Natural killer cell treated with Interleukin-12 subunit alpha and Interleukin-12 subunit beta and Interleukin-15 and Interleukin-18, amount 100 ng/mL, for 72 hours (primary cell): ENCODE data around the gene CD22. TPM values are rescaled to one million over a fixed set of nuclear protein-coding genes. Genes with fewer than 3 reads are reported as not detected.

ENCODE experiments used
- ATAC-seq, 2 donors: fragments of 150-1000 bp; cut with Tn5 transposase in 1 of 2; sonication (Bioruptor Pico), chemical (Tn5 transposase) in 1 of 2; 2 replicates each; pipeline ENCODE4 v1.10.0; 2021
- DNase-seq: peaks from one replicate; pipeline ENCODE4 v3.0.0; 2022; ENCODE audit warnings: low spot score
- H3K27ac Mint-ChIP-seq, 2 donors: 1 replicate in 1 of 2; 2 replicates in 1 of 2; pipeline ENCODE4 v1.8.0; 2022; ENCODE audit warnings: mixed read lengths in 2 of 2, mild to moderate bottlenecking in 1 of 2, moderate library complexity in 1 of 2
- H3K27me3 Mint-ChIP-seq, 2 donors: 1 replicate in 1 of 2; 2 replicates in 1 of 2; pipeline ENCODE4 v1.8.0; 2022; ENCODE audit warnings: mixed read lengths in 2 of 2
- H3K36me3 Mint-ChIP-seq: one replicate; pipeline ENCODE4 v1.8.0; 2022; ENCODE audit warnings: mixed read lengths
- H3K4me1 Mint-ChIP-seq, 2 donors: 1 replicate in 1 of 2; 2 replicates in 1 of 2; pipeline ENCODE4 v1.8.0; 2022; ENCODE audit warnings: low read depth in 2 of 2, mixed read lengths in 2 of 2, mild to moderate bottlenecking in 1 of 2
- H3K4me3 Mint-ChIP-seq: one replicate; pipeline ENCODE4 v1.8.0; 2022; ENCODE audit warnings: mixed read lengths
- H3K9me3 Mint-ChIP-seq: 2 replicates; pipeline ENCODE4 v1.8.0; 2022; ENCODE audit warnings: mixed read lengths
- total RNA-seq, 2 donors: library from RNA; stranded (reverse); gene quantifications; one replicate each; pipeline ENCODE4 v1.2.3, GENCODE V29; 2022

Gene CD22
- total RNA-seq, 2 donors from 2014 or later = 1.1 to 15.0 TPM

GRCh38 chr19:35291916-35292315 lies 37.1 kb upstream of the CD22 start, which contains the start of gene MAG:
TSS of gene MAG (plus strand) at chr19:35292161. CDS start at chr19:35295409, 3,248 bp downstream.
- Mint-ChIP-seq H3K4me3 (no peak within 1 kb of the TSS), H3K4me1 (no peaks in the 10 kb centered on the region), H3K9me3 (no peaks in the 10 kb centered on the region), H3K27ac (no peak within 1 kb of the TSS), H3K36me3 (no peaks in the 10 kb centered on the region), H3K27me3 (no peaks in the 10 kb centered on the region)
- ATAC-seq (no peak), DNase-seq (no peak)

GRCh38 chr19:35292421-35293362 lies 36.3 kb upstream of the CD22 start:
- no peak overlapping the region for H3K4me3 Mint-ChIP-seq
- H3K36me3 Mint-ChIP-seq = no peaks in the 10 kb centered on the region
- no peaks in the 10 kb centered on the region for H3K27me3 Mint-ChIP-seq
- H3K9me3 Mint-ChIP-seq = no peaks in the 10 kb centered on the region
- no peaks in the 10 kb centered on the region for H3K4me1 Mint-ChIP-seq
- no peak for DNase-seq
- H3K27ac Mint-ChIP-seq = no peak overlapping the region
- ATAC-seq = no peak

- Mint-ChIP-seq H3K4me1 (no peaks in the 10 kb centered on the region), H3K36me3 (no peaks in the 10 kb centered on the region), H3K9me3 (no peaks in the 10 kb centered on the region), H3K27ac (no peak overlapping the region), H3K27me3 (no peaks in the 10 kb centered on the region), H3K4me3 (no peak overlapping the region)
- ATAC-seq (no peak), DNase-seq (no peak)
Observed at GRCh38 chr19:35293363-35293739, 35.6 kb upstream of the CD22 start.

DNA sequence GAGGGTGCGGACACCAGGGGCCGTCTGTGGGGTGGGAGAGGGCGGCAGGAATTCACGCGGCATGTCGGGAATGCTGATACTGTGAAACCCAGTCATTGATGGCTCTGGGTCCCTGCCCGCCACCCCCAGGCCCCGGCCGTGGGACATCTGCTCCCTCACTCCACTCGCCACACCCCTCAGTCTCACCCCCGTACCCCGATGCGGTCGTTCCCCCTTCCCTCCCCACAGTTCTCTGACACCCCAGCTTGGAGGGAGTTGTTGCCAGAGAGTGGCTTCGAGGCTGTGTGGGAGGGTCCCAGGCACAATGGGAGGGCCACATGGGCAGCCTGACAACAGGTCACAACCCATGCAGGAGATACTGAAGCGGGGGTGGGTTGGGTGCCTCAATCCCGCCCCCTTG lies 35.2 kb upstream of the CD22 start:
- H3K9me3 Mint-ChIP-seq = no peaks in the 10 kb centered on the region
- no peak overlapping the region for H3K27ac Mint-ChIP-seq
- H3K36me3 Mint-ChIP-seq = no peaks in the 10 kb centered on the region
- DNase-seq (no peak), ATAC-seq (no peak)
- H3K4me1 Mint-ChIP-seq = no peaks in the 10 kb centered on the region
- no peaks in the 10 kb centered on the region for H3K27me3 Mint-ChIP-seq
- H3K4me3 Mint-ChIP-seq = no peak overlapping the region

DNA sequence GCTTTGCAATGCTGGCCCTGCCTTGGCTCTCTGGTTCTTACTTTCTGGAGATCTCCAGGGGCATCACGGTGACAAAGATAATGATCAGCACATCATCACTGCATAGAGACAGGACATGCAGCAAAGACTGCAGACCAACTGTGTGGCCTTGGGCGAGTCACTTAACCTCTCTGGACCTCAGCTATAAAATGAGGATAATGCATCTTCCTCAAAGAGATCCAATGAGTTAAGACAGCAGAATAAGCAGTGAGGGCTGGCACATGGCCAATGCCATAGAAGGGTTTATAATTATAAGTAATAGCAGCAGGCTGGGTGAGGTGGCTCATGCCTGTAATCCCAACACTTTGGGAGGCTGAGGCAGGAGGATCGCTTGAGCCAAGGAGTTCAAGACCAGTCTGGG lies 34.7 kb upstream of the CD22 start:
- Mint-ChIP-seq H3K36me3 (no peaks in the 10 kb centered on the region), H3K4me3 (no peak overlapping the region), H3K9me3 (no peaks in the 10 kb centered on the region), H3K27ac (no peak overlapping the region), H3K27me3 (no peaks in the 10 kb centered on the region), H3K4me1 (no peaks in the 10 kb centered on the region)
- no peak for ATAC-seq
- no peak for DNase-seq

- DNase-seq (no peak), ATAC-seq (no peak)
- H3K27me3 Mint-ChIP-seq = no peaks in the 10 kb centered on the region
- no peaks in the 10 kb centered on the region for H3K9me3 Mint-ChIP-seq
- no peak overlapping the region for H3K27ac Mint-ChIP-seq
- no peaks in the 10 kb centered on the region for H3K4me1 Mint-ChIP-seq
- no peaks in the 10 kb centered on the region for H3K36me3 Mint-ChIP-seq
- no peak overlapping the region for H3K4me3 Mint-ChIP-seq
Observed at GRCh38 chr19:35294859-35295791, 33.9 kb upstream of the CD22 start.

DNA sequence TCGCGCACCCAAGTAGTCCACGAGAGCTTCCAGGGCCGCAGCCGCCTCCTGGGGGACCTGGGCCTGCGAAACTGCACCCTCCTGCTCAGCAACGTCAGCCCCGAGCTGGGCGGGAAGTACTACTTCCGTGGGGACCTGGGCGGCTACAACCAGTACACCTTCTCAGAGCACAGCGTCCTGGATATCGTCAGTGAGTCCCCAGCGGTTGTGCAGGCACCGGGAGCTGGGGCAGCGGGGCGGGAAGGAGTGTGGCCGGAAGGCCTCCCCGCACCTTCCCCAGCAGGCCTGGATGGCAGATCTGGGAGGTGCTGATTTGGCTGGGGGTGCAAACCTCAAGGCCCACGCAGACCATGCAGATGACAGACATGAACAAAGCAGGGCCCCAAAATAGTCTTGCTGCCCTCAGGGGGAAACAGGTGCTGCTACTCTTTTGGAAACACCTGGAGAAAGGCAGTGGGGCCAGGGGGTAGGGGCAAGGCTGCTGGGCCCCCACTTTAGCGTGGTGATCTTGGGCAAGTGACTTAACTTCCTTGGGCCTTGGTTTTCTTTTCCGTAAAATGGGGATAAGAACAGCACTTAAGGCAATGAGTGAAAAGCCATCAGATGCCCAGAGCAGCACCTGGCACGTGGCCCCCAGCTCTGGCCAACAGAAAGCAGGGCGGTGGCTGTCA lies 33.1 kb upstream of the CD22 start:
- no peak overlapping the region for H3K27ac Mint-ChIP-seq
- no peak overlapping the region for H3K4me3 Mint-ChIP-seq
- H3K36me3 Mint-ChIP-seq = no peaks in the 10 kb centered on the region
- H3K27me3 Mint-ChIP-seq = no peaks in the 10 kb centered on the region
- no peaks in the 10 kb centered on the region for H3K9me3 Mint-ChIP-seq
- ATAC-seq (peak; percentile 41 to 56), DNase-seq (no peak)
- H3K4me1 Mint-ChIP-seq = no peaks in the 10 kb centered on the region

GRCh38 chr19:35296644-35297514 lies 32.1 kb upstream of the CD22 start:
- Mint-ChIP-seq H3K4me3 (no peak overlapping the region), H3K27ac (no peak overlapping the region), H3K36me3 (no peaks in the 10 kb centered on the region), H3K4me1 (no peaks in the 10 kb centered on the region), H3K27me3 (no peaks in the 10 kb centered on the region), H3K9me3 (no peaks in the 10 kb centered on the region)
- ATAC-seq (no peak), DNase-seq (no peak)

DNA sequence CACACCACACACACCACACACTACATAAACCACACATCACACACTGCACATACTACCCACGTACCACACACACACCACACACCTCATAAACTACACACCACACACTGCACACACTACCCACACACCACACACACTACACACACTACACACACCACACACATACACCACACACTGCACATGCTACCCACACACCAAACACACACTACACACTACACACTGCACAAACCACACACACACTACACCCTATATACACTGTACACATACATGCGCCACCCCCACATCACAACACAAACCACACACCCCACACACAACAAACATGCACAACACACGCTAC lies 31.5 kb upstream of the CD22 start:
- Mint-ChIP-seq H3K4me1 (no peaks in the 10 kb centered on the region), H3K27ac (no peak overlapping the region), H3K9me3 (no peaks in the 10 kb centered on the region), H3K4me3 (no peak overlapping the region), H3K36me3 (no peaks in the 10 kb centered on the region), H3K27me3 (no peaks in the 10 kb centered on the region)
- DNase-seq = no peak
- ATAC-seq = no peak

DNA sequence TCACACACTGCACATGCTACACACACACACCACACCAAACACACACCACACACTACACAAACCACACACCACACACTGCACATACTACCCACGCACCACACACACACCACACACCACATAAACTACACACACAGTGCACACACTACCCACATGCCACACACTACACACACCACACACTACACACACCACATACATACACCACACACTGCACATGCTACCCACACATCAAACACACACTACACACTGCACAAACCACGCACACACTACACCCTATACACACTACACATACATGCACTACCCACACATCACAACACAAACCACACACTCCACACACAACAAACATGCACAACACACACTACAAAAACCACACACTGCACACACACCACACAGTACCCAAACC lies 31.1 kb upstream of the CD22 start:
- ATAC-seq (no peak), DNase-seq (no peak)
- H3K27me3 Mint-ChIP-seq = no peaks in the 10 kb centered on the region
- H3K4me3 Mint-ChIP-seq = no peak overlapping the region
- H3K27ac Mint-ChIP-seq = no peak overlapping the region
- H3K36me3 Mint-ChIP-seq = no peaks in the 10 kb centered on the region
- H3K4me1 Mint-ChIP-seq = no peaks in the 10 kb centered on the region
- no peaks in the 10 kb centered on the region for H3K9me3 Mint-ChIP-seq

DNA sequence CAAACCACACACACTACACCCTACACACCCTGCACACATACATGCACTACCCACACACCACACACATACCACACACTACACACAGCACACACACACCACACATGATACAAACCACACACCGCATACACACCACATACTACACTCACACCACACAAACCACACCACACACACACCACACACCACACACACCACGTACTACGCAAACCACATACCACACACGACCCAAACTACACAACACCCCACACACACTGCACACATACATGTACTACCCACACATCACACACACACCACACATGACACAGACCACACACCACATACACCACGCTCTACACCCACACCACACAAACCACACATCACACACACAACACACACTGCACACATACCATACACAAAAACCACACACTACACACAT lies 30.4 kb upstream of the CD22 start:
- no peaks in the 10 kb centered on the region for H3K9me3 Mint-ChIP-seq
- H3K36me3 Mint-ChIP-seq = no peaks in the 10 kb centered on the region
- H3K4me3 Mint-ChIP-seq = no peak overlapping the region
- no peaks in the 10 kb centered on the region for H3K27me3 Mint-ChIP-seq
- DNase-seq (no peak), ATAC-seq (no peak)
- no peaks in the 10 kb centered on the region for H3K4me1 Mint-ChIP-seq
- no peak overlapping the region for H3K27ac Mint-ChIP-seq

- H3K4me1 Mint-ChIP-seq = no peaks in the 10 kb centered on the region
- ATAC-seq (peak in 1 of 2 donors; percentile 54), DNase-seq (no peak)
- no peaks in the 10 kb centered on the region for H3K36me3 Mint-ChIP-seq
- no peak overlapping the region for H3K27ac Mint-ChIP-seq
- no peaks in the 10 kb centered on the region for H3K9me3 Mint-ChIP-seq
- H3K4me3 Mint-ChIP-seq = no peak overlapping the region
- peaks cover 0 to 4% of the 10 kb centered on the region in 2 donors for H3K27me3 Mint-ChIP-seq
Observed at GRCh38 chr19:35299523-35300338, 29.3 kb upstream of the CD22 start.
